H1 (cell line): ENCODE results near the gene CLEC4F. TPM values are rescaled to one million over a fixed set of nuclear protein-coding genes. Genes with fewer than 3 reads are reported as not detected.

ENCODE experiments used
- CTCF ChIA-PET: fragments of 300-600 bp; sonication (Branson Sonifier 250); formaldehyde crosslinking; loops from one replicate; lab custom pipeline; 2021; ENCODE audit not compliant: partially characterized antibody; lab: Charles Lee
- POLR2A ChIA-PET: fragments of 300-600 bp; sonication (Branson Sonifier 250); formaldehyde crosslinking; loops from one replicate; lab custom pipeline; 2021; ENCODE audit warnings: inconsistent platforms; ENCODE audit not compliant: partially characterized antibody; lab: Charles Lee
- DNase-seq, 2 experiments: peaks; one replicate each; pipeline versions ENCODE4 v3.0.0 to v3.0.0-alpha.2; 2010 to 2022; ENCODE audit warnings: low spot score in 2 of 2, low read depth in 1 of 2, mixed read lengths in 1 of 2
- FAIRE-seq: peaks from 2 replicates; lab custom pipeline; 2011; peaks lifted over from hg19 to GRCh38; lab: Jason Lieb, UNC
- H2AFZ ChIP-seq: 2 replicates; pipeline ENCODE4 v1.8.1; 2012; ENCODE audit warnings: low read length, inconsistent platforms
- H2AK5ac ChIP-seq: 2 replicates; pipeline ENCODE4 v1.6.1; 2013; ENCODE audit warnings: low read depth, low read length
- H2BK120ac ChIP-seq: replicated peaks from 2 replicates; pipeline ENCODE3; 2013; ENCODE audit warnings: low read depth, low read length, inconsistent platforms
- H2BK12ac ChIP-seq: 2 replicates; pipeline ENCODE4 v1.6.1; 2013; ENCODE audit warnings: low read depth, low read length
- H2BK15ac ChIP-seq: 2 replicates; pipeline ENCODE4 v1.6.1; 2013; ENCODE audit warnings: low read length
- H2BK20ac ChIP-seq: 2 replicates; pipeline ENCODE4 v1.6.1; 2013; ENCODE audit warnings: low read length
- H2BK5ac ChIP-seq: 2 replicates; pipeline ENCODE4 v1.6.1; 2013; ENCODE audit warnings: low read depth, low read length
- H3K14ac ChIP-seq: 2 replicates; pipeline ENCODE4 v1.6.1; 2013; ENCODE audit warnings: inconsistent platforms; ENCODE audit not compliant: insufficient read length
- H3K18ac ChIP-seq: 2 replicates; pipeline ENCODE4 v1.6.1; 2013; ENCODE audit warnings: low read length; ENCODE audit errors: extremely low read depth
- H3K23ac ChIP-seq: 2 replicates; pipeline ENCODE4 v1.6.1; 2013; ENCODE audit warnings: inconsistent platforms; ENCODE audit not compliant: insufficient read length
- H3K23me2 ChIP-seq: 2 replicates; pipeline ENCODE4 v1.6.1; 2013; ENCODE audit warnings: low read depth, low read length
- H3K27ac ChIP-seq: 2 replicates; pipeline ENCODE4 v1.6.1; 2011; ENCODE audit warnings: low read depth, low read length, inconsistent platforms
- H3K27me3 ChIP-seq, 4 experiments: replicated peaks in 1 of 4; 1 replicate in 1 of 4; 2 replicates in 3 of 4; pipeline versions ENCODE4 v1.6.1 to v1.8.1; 2011 to 2013; ENCODE audit warnings: low read length in 3 of 4, mild to moderate bottlenecking in 3 of 4, inconsistent platforms in 2 of 4, mixed read lengths in 2 of 4, moderate library complexity in 1 of 4; ENCODE audit not compliant: control insufficient read depth in 3 of 4, insufficient read depth in 3 of 4; ENCODE audit errors: extremely low read depth in 1 of 4
- H3K36me3 ChIP-seq, 4 experiments: 2 replicates each; pipeline versions ENCODE4 v1.6.1 to v1.8.1; 2011 to 2013; ENCODE audit warnings: mild to moderate bottlenecking in 4 of 4, low read length in 3 of 4, moderate library complexity in 2 of 4, control low read depth in 1 of 4, inconsistent platforms in 1 of 4; ENCODE audit not compliant: insufficient read depth in 4 of 4, control insufficient read depth in 2 of 4
- H3K4ac ChIP-seq: replicated peaks from 2 replicates; pipeline ENCODE3; 2013; ENCODE audit warnings: low read length, low read depth, mixed read lengths, inconsistent platforms; ENCODE audit not compliant: insufficient read length
- H3K4me1 ChIP-seq, 4 experiments: replicated peaks in 1 of 4; 1 replicate in 1 of 4; 2 replicates in 3 of 4; pipeline versions ENCODE4 v1.6.1 to v1.8.1; 2011 to 2013; ENCODE audit warnings: low read length in 3 of 4, inconsistent platforms in 2 of 4, mixed read lengths in 1 of 4; ENCODE audit not compliant: insufficient read depth in 4 of 4, control insufficient read depth in 3 of 4
- H3K4me2 ChIP-seq, 2 experiments: 2 replicates each; pipeline versions ENCODE4 v1.6.1 to v1.8.1; 2011 to 2013; ENCODE audit warnings: low read depth in 2 of 2, low read length in 2 of 2, control low read depth in 1 of 2, inconsistent platforms in 1 of 2, mild to moderate bottlenecking in 1 of 2; ENCODE audit not compliant: insufficient read depth in 1 of 2
- H3K4me3 ChIP-seq, 4 experiments: fragments of 200-600, 300-600 bp in 1 of 4; sonication (generic), shearing (Covaris generic), sonication (Bioruptor Twin) in 1 of 4; 2 replicates each; pipeline versions ENCODE4 v1.5.1 to v1.8.1; 2011 to 2016; ENCODE audit warnings: low read length in 4 of 4, low read depth in 3 of 4, control low read depth in 2 of 4, inconsistent platforms in 2 of 4, mild to moderate bottlenecking in 2 of 4, mixed read lengths in 1 of 4, moderate library complexity in 1 of 4; ENCODE audit not compliant: insufficient read depth in 2 of 4; ENCODE audit errors: extremely low read depth in 1 of 4
- H3K56ac ChIP-seq: replicated peaks from 2 replicates; pipeline ENCODE3; 2013; ENCODE audit warnings: low read depth, mild to moderate bottlenecking, mixed read lengths, low read length, inconsistent platforms; ENCODE audit not compliant: insufficient read length
- H3K79me1 ChIP-seq: 2 replicates; pipeline ENCODE4 v1.6.1; 2013; ENCODE audit warnings: low read depth, low read length, control low read depth
- H3K79me2 ChIP-seq, 2 experiments: 2 replicates each; pipeline versions ENCODE4 v1.6.1 to v1.8.1; 2012 to 2013; ENCODE audit warnings: low read length in 2 of 2, mild to moderate bottlenecking in 2 of 2, inconsistent platforms in 1 of 2; ENCODE audit not compliant: insufficient read depth in 2 of 2, control insufficient read depth in 1 of 2
- H3K9ac ChIP-seq, 4 experiments: replicated peaks in 1 of 4; 1 replicate in 1 of 4; 2 replicates in 3 of 4; pipeline versions ENCODE4 v1.6.1 to v1.8.1; 2011 to 2013; ENCODE audit warnings: low read depth in 3 of 4, low read length in 3 of 4, control low read depth in 2 of 4, mild to moderate bottlenecking in 2 of 4, moderate library complexity in 2 of 4, inconsistent platforms in 1 of 4; ENCODE audit errors: extremely low read depth in 1 of 4
- H3K9me3 ChIP-seq, 2 experiments: 2 replicates each; pipeline versions ENCODE4 v1.6.1 to v1.8.1; 2012 to 2013; ENCODE audit warnings: mild to moderate bottlenecking in 2 of 2, moderate library complexity in 2 of 2, control low read depth in 1 of 2, inconsistent platforms in 1 of 2, low read depth in 1 of 2, low read length in 1 of 2, mixed read lengths in 1 of 2; ENCODE audit not compliant: insufficient read depth in 2 of 2
- H4K20me1 ChIP-seq, 2 experiments: replicated peaks in 1 of 2; 2 replicates each; pipeline versions ENCODE3 to v1.8.1; 2011 to 2013; ENCODE audit warnings: inconsistent platforms in 2 of 2, low read length in 2 of 2, mild to moderate bottlenecking in 1 of 2; ENCODE audit not compliant: insufficient read depth in 2 of 2, control insufficient read depth in 1 of 2
- H4K5ac ChIP-seq: 2 replicates; pipeline ENCODE4 v1.6.1; 2013; ENCODE audit warnings: low read length, low read depth, mixed read lengths, inconsistent platforms; ENCODE audit not compliant: insufficient read length
- H4K8ac ChIP-seq: 2 replicates; pipeline ENCODE4 v1.8.0; 2013; ENCODE audit warnings: mild to moderate bottlenecking, moderate library complexity, low read length, inconsistent platforms; ENCODE audit not compliant: insufficient read depth; ENCODE audit errors: extremely low read depth
- H4K91ac ChIP-seq: replicated peaks from 2 replicates; pipeline ENCODE3; 2013; ENCODE audit warnings: low read length, mixed read lengths, inconsistent platforms; ENCODE audit not compliant: insufficient read length
- BCL11A ChIP-seq, 2 experiments: IDR thresholded peaks; one replicate each; pipeline ENCODE4 v1.6.1; 2011; ENCODE audit warnings: low read depth in 2 of 2, low read length in 2 of 2, mild to moderate bottlenecking in 2 of 2
- CBX8 ChIP-seq: fragments of 300-800, 300-1000 bp; sonication (generic); IDR thresholded peaks from 2 replicates; pipeline ENCODE4 v1.7.1; 2016; ENCODE audit warnings: low read depth, low read length, borderline replicate concordance
- E2F6 ChIP-seq: IDR thresholded peaks from 2 replicates; pipeline ENCODE4 v1.6.1; 2012; ENCODE audit warnings: inconsistent platforms
- HDAC6 ChIP-seq: IDR thresholded peaks from one replicate; pipeline ENCODE4 v1.7.1; 2012; ENCODE audit warnings: low read depth, mild to moderate bottlenecking, inconsistent platforms, low read length, moderate library complexity
- PHF8 ChIP-seq: fragments of 200-600 bp; sonication (generic); conservative IDR thresholded peaks from 2 replicates; pipeline ENCODE4 v1.7.1; 2012; ENCODE audit warnings: low read depth, mild to moderate bottlenecking, inconsistent platforms, low read length, moderate library complexity
- RBBP5 ChIP-seq: IDR thresholded peaks from 2 replicates; pipeline ENCODE4 v1.7.1; 2012; ENCODE audit warnings: low read depth, mild to moderate bottlenecking, inconsistent platforms, low read length, moderate library complexity, borderline replicate concordance
- RFX5 ChIP-seq: IDR thresholded peaks from 2 replicates; pipeline ENCODE4 v1.6.1; 2011; ENCODE audit warnings: low read depth, low read length, improper control_type of control experiment, borderline replicate concordance
- YY1 ChIP-seq: IDR thresholded peaks from 2 replicates; pipeline ENCODE4 v1.6.1; 2011; ENCODE audit warnings: low read depth, mild to moderate bottlenecking, low read length
- WGBS, 2 experiments: shearing (Covaris generic) in 1 of 2; methylation state at CpG; one replicate each; pipeline versions ENCODE4 v1.1.6 to v1.1.7; 2013 to 2015; ENCODE audit warnings: low lambda C conversion rate in 2 of 2, mixed read lengths in 2 of 2, inconsistent platforms in 1 of 2, low coverage in 1 of 2, missing lambda C conversion rate in 1 of 2; ENCODE audit not compliant: insufficient replicate concordance in 2 of 2, insufficient coverage in 1 of 2, insufficient read length in 1 of 2; ENCODE audit errors: extremely low coverage in 1 of 2, missing lambda C conversion rate in 1 of 2; 5-methylcytosine and 5-hydroxymethylcytosine counted together
- polyA plus RNA-seq, 7 experiments: library from polyadenylated mRNA; depleted of rRNA in 3 of 7; stranded (reverse) in 5 of 7; unstranded in 2 of 7; fragments of >200 nt in 5 of 7; fragments of 200-250 nt in 2 of 7; gene quantifications; 1 replicate in 5 of 7; 2 replicates in 1 of 7; 4 replicates in 1 of 7; pipeline versions ENCODE4 v1.2.1 to v1.2.3, GENCODE V29; 2011 to 2013; ENCODE audit warnings: missing spikeins in 2 of 7, mixed read lengths in 2 of 7
- total RNA-seq: library from RNA; stranded (reverse); fragmentation: NEBNext Ultra II Directional; extraction: Animal tissue kit (Norgen Biotek cat#: 25700); gene quantifications from 2 replicates; pipeline ENCODE4 v1.2.1, GENCODE V29; 2021
- TF ChIP-seq, protein P1 (sequence below): IDR thresholded peaks from 2 replicates; pipeline ENCODE4 v1.6.1; 2012; ENCODE audit warnings: low read length, inconsistent platforms

Gene CLEC4F
- total and polyA plus RNA-seq, 2 of the 8 experiments (the other 6 are each of a cell fraction or from before 2014, with no cell fraction given), result not detected

DNA sequence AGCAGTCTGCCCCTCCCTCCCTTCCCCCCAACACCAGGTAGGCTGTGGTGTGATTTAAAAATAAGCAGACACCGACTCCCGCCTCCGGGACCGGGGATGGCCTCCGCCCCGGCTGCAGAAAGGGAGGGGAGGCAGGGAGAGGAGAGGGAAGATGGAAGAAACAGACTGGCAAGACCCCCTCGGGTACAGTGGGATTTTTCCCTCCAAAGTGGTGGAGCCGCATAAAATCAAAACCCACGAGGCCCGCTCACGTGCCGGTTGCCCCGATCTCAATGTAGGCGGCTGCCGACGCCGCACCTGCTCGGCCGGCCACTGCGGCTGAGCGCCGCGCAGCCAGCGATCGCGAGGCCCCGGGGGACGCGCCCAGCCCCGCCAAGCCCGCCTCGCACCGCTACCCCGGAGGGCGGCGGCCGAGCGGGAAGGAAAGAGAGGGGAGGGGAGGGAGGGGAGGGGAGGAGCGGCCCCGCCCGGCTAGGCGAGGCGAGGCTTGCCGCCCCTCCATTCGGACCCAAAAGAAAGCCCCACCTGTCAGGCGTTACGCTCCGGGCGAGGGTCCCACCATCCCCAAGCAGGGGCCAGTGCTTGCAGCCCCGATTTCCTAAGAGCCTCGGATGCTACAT is 53.2 kb downstream of the CLEC4F start:
- peaks cover 8 to 25% (median 16%) of the 10 kb centered on the region in 4 experiments; a peak in 6 of 7 replicates for H3K4me1 ChIP-seq
- DNase-seq, result peak; percentile 65 to 80
- no peak overlapping the region for H3K14ac ChIP-seq
- H3K4me2 ChIP-seq, result peak overlapping the region; percentile 94 to 96
- H2BK20ac ChIP-seq, result no peak overlapping the region
- peaks cover 4 to 5% of the 10 kb centered on the region in 2 experiments for H4K20me1 ChIP-seq
- H3K56ac ChIP-seq, result peak overlapping the region; percentile 89
- no peaks in the 10 kb centered on the region for H3K27me3 ChIP-seq
- no peak overlapping the region for H2BK12ac ChIP-seq
- WGBS, 2 experiments, result 1% methylated on average over 39 of the region's 51 CpGs; no CpG with 5 or more reads in 1 of the 2 experiments
- CTCF ChIA-PET, result interaction anchor here (0.8 to 4.5 kb wide), 15 partner anchors 8 to 149 kb away, joined by 3 to 67 read pairs (median 10); partner anchors contain the start of gene FIGLA
- no peak overlapping the region for H3K23ac ChIP-seq
- no peaks in the 10 kb centered on the region for H3K36me3 ChIP-seq
- H4K5ac ChIP-seq, result peak overlapping the region; percentile 73
- no peak overlapping the region for H2AFZ ChIP-seq
- H2BK15ac ChIP-seq, result peak overlapping the region; percentile 24; the same call in 1 of the 2 replicates
- POLR2A ChIA-PET, result interaction anchor here (0.9 to 2.6 kb wide), 10 partner anchors 8 to 109 kb away, joined by 3 to 15 read pairs (median 6); no protein-coding TSS in a partner anchor
- H3K9me3 ChIP-seq, result no peaks in the 10 kb centered on the region
- H3K18ac ChIP-seq, result peak overlapping the region; percentile 84
- FAIRE-seq, result no peak
- H2AK5ac ChIP-seq, result no peak overlapping the region
- peak overlapping the region; percentile 71 to 83 (median 82) for H3K9ac ChIP-seq
- no peak overlapping the region for H2BK120ac ChIP-seq
- H3K4ac ChIP-seq, result no peak overlapping the region
- peak overlapping the region; percentile 92 for H3K27ac ChIP-seq
- H2BK5ac ChIP-seq, result peak overlapping the region; percentile 50
- peak overlapping the region; percentile 73; the same call in 1 of the 2 replicates for H4K8ac ChIP-seq
- 0 out of 2 replicates have a peak, but pooled peaks cover 3% of the 10 kb centered on the region for H3K79me1 ChIP-seq
- peaks cover 21 to 47% of the 10 kb centered on the region in 2 experiments for H3K79me2 ChIP-seq
- H3K4me3 ChIP-seq, result peak overlapping the region; percentile 67 to 86 (median 84)
- peak overlapping the region; percentile 75 for H4K91ac ChIP-seq
- peaks cover 3% of the 10 kb centered on the region for H3K23me2 ChIP-seq
- TF ChIP-seq BCL11A (IDR thresholded peaks at IDR 0.05; ENCODE audit: low read depth in 2 of 2, low read length in 2 of 2), result no peak
- peak; percentile 93 for TF ChIP-seq E2F6
- TF ChIP-seq RBBP5, result peak; percentile 44; the same call in 1 of the 2 replicates
- TF ChIP-seq PHF8, result peak; percentile 60
- TF ChIP-seq, protein P1, sequence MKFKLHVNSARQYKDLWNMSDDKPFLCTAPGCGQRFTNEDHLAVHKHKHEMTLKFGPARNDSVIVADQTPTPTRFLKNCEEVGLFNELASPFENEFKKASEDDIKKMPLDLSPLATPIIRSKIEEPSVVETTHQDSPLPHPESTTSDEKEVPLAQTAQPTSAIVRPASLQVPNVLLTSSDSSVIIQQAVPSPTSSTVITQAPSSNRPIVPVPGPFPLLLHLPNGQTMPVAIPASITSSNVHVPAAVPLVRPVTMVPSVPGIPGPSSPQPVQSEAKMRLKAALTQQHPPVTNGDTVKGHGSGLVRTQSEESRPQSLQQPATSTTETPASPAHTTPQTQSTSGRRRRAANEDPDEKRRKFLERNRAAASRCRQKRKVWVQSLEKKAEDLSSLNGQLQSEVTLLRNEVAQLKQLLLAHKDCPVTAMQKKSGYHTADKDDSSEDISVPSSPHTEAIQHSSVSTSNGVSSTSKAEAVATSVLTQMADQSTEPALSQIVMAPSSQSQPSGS, result 0 out of 2 replicates have a peak, but pooled peaks have one; percentile 24
- TF ChIP-seq RFX5, result no peak
- no peak for TF ChIP-seq CBX8
- no peak for TF ChIP-seq YY1
- no peak for TF ChIP-seq HDAC6
